HepG2 (cell line): Measurements from ENCODE around the gene CTRL. TPM values are rescaled to one million over a fixed set of nuclear protein-coding genes. Genes with fewer than 3 reads are reported as not detected.
A peak's percentile ranks its signal among the peaks of the same experiment; 100 is the strongest.

Source experiments
- ATAC-seq: fragments of 200-7000 bp; cut with Tn5 transposase; 3 replicates; pipeline ENCODE4 v1.9.1; 2020; ENCODE audit warnings: mild to moderate bottlenecking, moderate library complexity
- BruUV-seq: library from RNA; stranded (reverse); fragments of 400-500 nt; replicated peaks from 2 replicates; lab custom pipeline; 2021; lab: Mats Ljungman, UMichigan
- CTCF ChIA-PET: fragments of 300-600 bp; formaldehyde crosslinking; extraction: SDS; loops from one replicate; lab custom pipeline; 2021; ENCODE audit warnings: low total read pairs, inconsistent platforms, low intra/inter-chr PET ratio; lab: Yijun Ruan, JAX
- POLR2A ChIA-PET: fragments of 350-600 bp; sonication (Branson Sonifier 250); formaldehyde crosslinking; loops from one replicate; lab custom pipeline; 2020; ENCODE audit warnings: antibody characterized with exemption, inconsistent platforms; lab: Yijun Ruan, JAX
- DNase-seq: peaks from one replicate; pipeline ENCODE4 v3.0.0-alpha.2; 2015; ENCODE audit warnings: low spot score
- FAIRE-seq: peaks from 3 replicates; lab custom pipeline; 2011; peaks lifted over from hg19 to GRCh38; lab: Jason Lieb, UNC
- H2AFZ ChIP-seq: one replicate; pipeline ENCODE4 v1.6.1; 2011; ENCODE audit warnings: low read length, inconsistent platforms
- H3K27ac ChIP-seq: fragments of 300-600 bp; 3 replicates; pipeline ENCODE4 v1.8.0; 2011; ENCODE audit warnings: mixed run types, mild to moderate bottlenecking, mixed read lengths, low read length, inconsistent platforms; ENCODE audit not compliant: insufficient read depth; ENCODE audit errors: extremely low read length
- H3K27me3 ChIP-seq, 2 experiments: fragments of 200-600 bp in 1 of 2; 2 replicates in 1 of 2; 3 replicates in 1 of 2; pipeline versions ENCODE4 v1.6.0 to v1.8.0; 2011; ENCODE audit warnings: low read length in 2 of 2, mild to moderate bottlenecking in 2 of 2, moderate library complexity in 2 of 2, inconsistent platforms in 1 of 2; ENCODE audit not compliant: insufficient read depth in 2 of 2, control insufficient read depth in 1 of 2
- H3K36me3 ChIP-seq, 2 experiments: fragments of 200-600 bp in 1 of 2; replicated peaks in 1 of 2; 2 replicates in 1 of 2; 3 replicates in 1 of 2; pipeline versions ENCODE4 v1.5.1 to v1.8.0; 2011; ENCODE audit warnings: low read length in 2 of 2, inconsistent platforms in 1 of 2; ENCODE audit not compliant: insufficient read depth in 2 of 2, control insufficient read depth in 1 of 2
- H3K4me1 ChIP-seq: 2 replicates; pipeline ENCODE4 v1.5.1; 2012; ENCODE audit warnings: low read length, inconsistent platforms; ENCODE audit not compliant: insufficient read depth
- H3K4me2 ChIP-seq: 2 replicates; pipeline ENCODE4 v1.6.0; 2011; ENCODE audit warnings: low read depth, low read length, inconsistent platforms
- H3K4me3 ChIP-seq, 3 experiments: fragments of 200-600 bp in 1 of 3; sonication (generic), shearing (Covaris generic) in 1 of 3; replicated peaks in 1 of 3; 2 replicates each; pipeline ENCODE4 v1.5.1; 2011 to 2016; ENCODE audit warnings: low read length in 3 of 3, inconsistent platforms in 2 of 3, low read depth in 2 of 3, mild to moderate bottlenecking in 2 of 3, control low read depth in 1 of 3, mixed read lengths in 1 of 3; ENCODE audit not compliant: insufficient read depth in 1 of 3
- H3K79me2 ChIP-seq: one replicate; pipeline ENCODE4 v1.6.1; 2011; ENCODE audit warnings: low read length, inconsistent platforms; ENCODE audit not compliant: insufficient read depth
- H3K9ac ChIP-seq: 2 replicates; pipeline ENCODE4 v1.6.0; 2011; ENCODE audit warnings: mild to moderate bottlenecking, low read depth, low read length, inconsistent platforms; ENCODE audit not compliant: insufficient read depth
- H3K9me3 ChIP-seq: 2 replicates; pipeline ENCODE4 v1.5.1; 2012; ENCODE audit warnings: mild to moderate bottlenecking, low read length
- H4K20me1 ChIP-seq: 2 replicates; pipeline ENCODE4 v1.6.0; 2011; ENCODE audit warnings: inconsistent platforms, mild to moderate bottlenecking, low read length, moderate library complexity; ENCODE audit not compliant: insufficient read depth
- FOXC1 ChIP-seq: sonication (generic); formaldehyde crosslinking; IDR thresholded peaks from 2 replicates; pipeline ENCODE4 v1.8.0; 2022; ENCODE audit warnings: mild to moderate bottlenecking, missing genetic modification reagents, borderline replicate concordance
- GATA4 ChIP-seq: sonication (generic); IDR thresholded peaks from 2 replicates; pipeline ENCODE4 v1.6.1; 2016; ENCODE audit warnings: antibody characterized with exemption, low read depth, borderline replicate concordance
- RAD21 ChIP-seq: fragments of 450-650 bp; formaldehyde crosslinking; IDR thresholded peaks from 2 replicates; pipeline ENCODE4 v1.5.0; 2020; ENCODE audit warnings: mild to moderate bottlenecking
- RBM22 ChIP-seq: fragments of 200-400 bp; formaldehyde crosslinking; optimal IDR thresholded peaks from 2 replicates; pipeline ENCODE3; 2017; ENCODE audit warnings: mild to moderate bottlenecking, low read length, moderate library complexity
- SMC3 ChIP-seq: IDR thresholded peaks from 2 replicates; pipeline ENCODE4 v1.6.1; 2011; ENCODE audit warnings: low read length, improper control_type of control experiment
- STAG1 ChIP-seq: sonication (generic); formaldehyde crosslinking; IDR thresholded peaks from 2 replicates; pipeline ENCODE4 v1.4.0; 2020; ENCODE audit warnings: missing genetic modification reagents
- TP53 ChIP-seq: sonication (generic); formaldehyde crosslinking; conservative IDR thresholded peaks from 2 replicates; pipeline ENCODE4 v1.4.0; 2020; ENCODE audit warnings: missing genetic modification reagents
- ZFP41 ChIP-seq: sonication (generic); formaldehyde crosslinking; IDR thresholded peaks from 2 replicates; pipeline ENCODE4 v1.4.0; 2020; ENCODE audit warnings: mild to moderate bottlenecking, missing genetic modification reagents, borderline replicate concordance
- ZFX ChIP-seq: sonication (generic); formaldehyde crosslinking; IDR thresholded peaks from 2 replicates; pipeline ENCODE4 v1.4.0; 2020; ENCODE audit warnings: mild to moderate bottlenecking, low read depth, missing genetic modification reagents, moderate library complexity
- ZNF160 ChIP-seq: sonication (generic); formaldehyde crosslinking; IDR thresholded peaks from 2 replicates; pipeline ENCODE4 v1.8.0; 2022; ENCODE audit warnings: mild to moderate bottlenecking, inconsistent platforms, missing genetic modification reagents
- ZNF83 ChIP-seq: sonication (generic); formaldehyde crosslinking; IDR thresholded peaks from 2 replicates; pipeline ENCODE4 v1.4.0; 2020; ENCODE audit warnings: missing genetic modification reagents, mild to moderate bottlenecking, borderline replicate concordance
- ZNF839 ChIP-seq: sonication (generic); formaldehyde crosslinking; IDR thresholded peaks from 2 replicates; pipeline ENCODE4 v1.4.0; 2020; ENCODE audit warnings: missing genetic modification reagents, mild to moderate bottlenecking, borderline replicate concordance
- WGBS: methylation state at CpG from one replicate; pipeline ENCODE4 v1.1.6; 2017; ENCODE audit warnings: low lambda C conversion rate; 5-methylcytosine and 5-hydroxymethylcytosine counted together
- in situ Hi-C: cut with HindIII; loops from 2 replicates; pipeline ENCODE4 v1.10.0; 2017; ENCODE audit warnings: low pct_unique_long_range_greater_than_20kb; ENCODE audit not compliant: extremely low pct_ligation_motif_present
- intact Hi-C: fragments of 100-400 bp; cut with micrococcal nuclease; formaldehyde crosslinking; loops from one replicate; pipeline ENCODE4 v1.10.0; 2022; ENCODE audit not compliant: unreplicated experiment
- polyA plus RNA-seq, 8 experiments: library from polyadenylated mRNA; depleted of rRNA in 3 of 8; stranded (reverse) in 7 of 8; unstranded in 1 of 8; fragments of >200 nt; fragmentation: Illumina TruSeq in 4 of 8; extraction: Trizol in 4 of 8; gene quantifications; 2 replicates each; pipeline versions ENCODE4 v1.2.1 to v1.2.3, GENCODE V29; 2011 to 2016; ENCODE audit warnings: low read depth in 4 of 8, missing spikeins in 1 of 8, mixed read lengths in 1 of 8; ENCODE audit not compliant: insufficient read depth in 1 of 8
- total RNA-seq, 5 experiments: library from RNA; depleted of rRNA; stranded (reverse); fragments of >200 nt; fragmentation: Illumina TruSeq; extraction: Trizol; gene quantifications; 2 replicates each; pipeline ENCODE4 v1.2.3, GENCODE V29; 2016; ENCODE audit warnings: low read depth in 1 of 5
- TF ChIP-seq, protein P1 (sequence below): sonication (generic); formaldehyde crosslinking; IDR thresholded peaks from 2 replicates; pipeline ENCODE4 v1.4.0; 2020; ENCODE audit warnings: missing genetic modification reagents
- TF ChIP-seq, protein P2 (sequence below): sonication (generic); formaldehyde crosslinking; IDR thresholded peaks from 2 replicates; pipeline ENCODE4 v1.4.0; 2020; ENCODE audit warnings: low read depth, mild to moderate bottlenecking, missing genetic modification reagents
- TF ChIP-seq, protein P3 (sequence below): IDR thresholded peaks from 2 replicates; pipeline ENCODE4 v1.6.1; 2016; ENCODE audit warnings: missing genetic modification reagents, missing compliant biosample characterization
- TF ChIP-seq, protein P4 (sequence below): sonication (generic); formaldehyde crosslinking; IDR thresholded peaks from 2 replicates; pipeline ENCODE4 v1.5.1; 2020; ENCODE audit warnings: mild to moderate bottlenecking, missing genetic modification reagents, moderate library complexity

Gene CTRL
- total and polyA plus RNA-seq, 2 of the 13 experiments (the other 11 are each of a cell fraction or from before 2014, with no cell fraction given): 1.9 to 2.7 TPM

DNA sequence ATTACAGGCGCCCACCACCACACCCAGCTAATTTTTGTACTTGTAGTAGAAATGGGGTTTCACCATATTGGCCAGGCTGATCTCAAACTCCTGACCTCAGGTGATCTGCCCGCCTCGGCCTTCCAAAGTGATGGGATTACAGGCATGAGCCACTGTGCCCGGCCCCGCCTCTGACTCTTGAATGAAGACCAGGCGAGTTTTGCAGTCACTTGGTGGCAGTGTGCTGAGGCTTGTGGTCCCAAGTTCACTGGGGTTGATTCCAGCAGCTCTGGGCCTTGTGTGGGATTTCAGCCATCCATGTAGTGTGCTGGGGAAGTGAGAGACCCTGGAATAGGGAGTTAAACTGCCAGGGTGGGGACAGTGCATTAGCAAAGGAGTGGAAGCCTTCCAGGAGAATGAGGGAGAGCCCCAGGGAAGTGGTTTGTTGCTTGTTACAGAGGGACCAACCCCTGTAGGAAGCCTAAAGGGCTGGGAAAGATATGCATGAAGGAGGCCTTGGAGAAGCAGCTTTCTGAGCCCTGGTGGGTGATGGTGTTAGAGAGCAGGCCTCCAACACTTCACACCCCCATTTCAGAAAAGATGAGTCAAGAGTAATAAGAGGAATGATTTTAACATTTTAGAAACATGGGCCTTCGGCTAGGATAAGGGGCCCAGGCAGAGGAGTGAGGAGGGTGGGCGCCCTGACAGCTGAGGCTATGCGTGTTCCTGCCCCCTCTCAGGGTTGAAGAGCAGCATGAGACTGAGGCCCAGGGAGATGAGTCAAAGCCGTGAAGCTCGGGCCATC is 24.1 kb downstream of the CTRL start:
- peaks cover 11 to 37% of the 10 kb centered on the region in 2 experiments for H3K36me3 ChIP-seq
- TF ChIP-seq, protein P1, sequence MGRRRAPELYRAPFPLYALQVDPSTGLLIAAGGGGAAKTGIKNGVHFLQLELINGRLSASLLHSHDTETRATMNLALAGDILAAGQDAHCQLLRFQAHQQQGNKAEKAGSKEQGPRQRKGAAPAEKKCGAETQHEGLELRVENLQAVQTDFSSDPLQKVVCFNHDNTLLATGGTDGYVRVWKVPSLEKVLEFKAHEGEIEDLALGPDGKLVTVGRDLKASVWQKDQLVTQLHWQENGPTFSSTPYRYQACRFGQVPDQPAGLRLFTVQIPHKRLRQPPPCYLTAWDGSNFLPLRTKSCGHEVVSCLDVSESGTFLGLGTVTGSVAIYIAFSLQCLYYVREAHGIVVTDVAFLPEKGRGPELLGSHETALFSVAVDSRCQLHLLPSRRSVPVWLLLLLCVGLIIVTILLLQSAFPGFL: no peak
- TF ChIP-seq ZFP41 (CRISPR knock-in tag): 0 out of 2 replicates have a peak, but pooled peaks have one; percentile 52
- TF ChIP-seq, protein P2, sequence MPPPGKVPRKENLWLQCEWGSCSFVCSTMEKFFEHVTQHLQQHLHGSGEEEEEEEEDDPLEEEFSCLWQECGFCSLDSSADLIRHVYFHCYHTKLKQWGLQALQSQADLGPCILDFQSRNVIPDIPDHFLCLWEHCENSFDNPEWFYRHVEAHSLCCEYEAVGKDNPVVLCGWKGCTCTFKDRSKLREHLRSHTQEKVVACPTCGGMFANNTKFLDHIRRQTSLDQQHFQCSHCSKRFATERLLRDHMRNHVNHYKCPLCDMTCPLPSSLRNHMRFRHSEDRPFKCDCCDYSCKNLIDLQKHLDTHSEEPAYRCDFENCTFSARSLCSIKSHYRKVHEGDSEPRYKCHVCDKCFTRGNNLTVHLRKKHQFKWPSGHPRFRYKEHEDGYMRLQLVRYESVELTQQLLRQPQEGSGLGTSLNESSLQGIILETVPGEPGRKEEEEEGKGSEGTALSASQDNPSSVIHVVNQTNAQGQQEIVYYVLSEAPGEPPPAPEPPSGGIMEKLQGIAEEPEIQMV: no peak
- peak; percentile 45; the same call in 1 of the 2 replicates for TF ChIP-seq ZFX (CRISPR knock-in tag)
- TF ChIP-seq RBM22: peak; percentile 25
- TF ChIP-seq RAD21 (CRISPR knock-in tag): 0 out of 2 replicates have a peak, but pooled peaks have one; percentile 9
- no peak for TF ChIP-seq GATA4
- TF ChIP-seq SMC3: no peak
- 0 out of 2 replicates have a peak, but pooled peaks have one; percentile 42 for TF ChIP-seq ZNF83 (CRISPR knock-in tag)
- peak; percentile 37; the same call in 1 of the 2 replicates for TF ChIP-seq STAG1 (CRISPR knock-in tag)
- TF ChIP-seq ZNF160 (CRISPR knock-in tag): no peak
- no peak for TF ChIP-seq TP53 (CRISPR knock-in tag)
- TF ChIP-seq FOXC1 (CRISPR knock-in tag): 0 out of 2 replicates have a peak, but pooled peaks have one; percentile 42
- 0 out of 2 replicates have a peak, but pooled peaks have one; percentile 45 for TF ChIP-seq ZNF839 (CRISPR knock-in tag)
- TF ChIP-seq, protein P3, sequence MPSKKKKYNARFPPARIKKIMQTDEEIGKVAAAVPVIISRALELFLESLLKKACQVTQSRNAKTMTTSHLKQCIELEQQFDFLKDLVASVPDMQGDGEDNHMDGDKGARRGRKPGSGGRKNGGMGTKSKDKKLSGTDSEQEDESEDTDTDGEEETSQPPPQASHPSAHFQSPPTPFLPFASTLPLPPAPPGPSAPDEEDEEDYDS: no peak
- TF ChIP-seq, protein P4, sequence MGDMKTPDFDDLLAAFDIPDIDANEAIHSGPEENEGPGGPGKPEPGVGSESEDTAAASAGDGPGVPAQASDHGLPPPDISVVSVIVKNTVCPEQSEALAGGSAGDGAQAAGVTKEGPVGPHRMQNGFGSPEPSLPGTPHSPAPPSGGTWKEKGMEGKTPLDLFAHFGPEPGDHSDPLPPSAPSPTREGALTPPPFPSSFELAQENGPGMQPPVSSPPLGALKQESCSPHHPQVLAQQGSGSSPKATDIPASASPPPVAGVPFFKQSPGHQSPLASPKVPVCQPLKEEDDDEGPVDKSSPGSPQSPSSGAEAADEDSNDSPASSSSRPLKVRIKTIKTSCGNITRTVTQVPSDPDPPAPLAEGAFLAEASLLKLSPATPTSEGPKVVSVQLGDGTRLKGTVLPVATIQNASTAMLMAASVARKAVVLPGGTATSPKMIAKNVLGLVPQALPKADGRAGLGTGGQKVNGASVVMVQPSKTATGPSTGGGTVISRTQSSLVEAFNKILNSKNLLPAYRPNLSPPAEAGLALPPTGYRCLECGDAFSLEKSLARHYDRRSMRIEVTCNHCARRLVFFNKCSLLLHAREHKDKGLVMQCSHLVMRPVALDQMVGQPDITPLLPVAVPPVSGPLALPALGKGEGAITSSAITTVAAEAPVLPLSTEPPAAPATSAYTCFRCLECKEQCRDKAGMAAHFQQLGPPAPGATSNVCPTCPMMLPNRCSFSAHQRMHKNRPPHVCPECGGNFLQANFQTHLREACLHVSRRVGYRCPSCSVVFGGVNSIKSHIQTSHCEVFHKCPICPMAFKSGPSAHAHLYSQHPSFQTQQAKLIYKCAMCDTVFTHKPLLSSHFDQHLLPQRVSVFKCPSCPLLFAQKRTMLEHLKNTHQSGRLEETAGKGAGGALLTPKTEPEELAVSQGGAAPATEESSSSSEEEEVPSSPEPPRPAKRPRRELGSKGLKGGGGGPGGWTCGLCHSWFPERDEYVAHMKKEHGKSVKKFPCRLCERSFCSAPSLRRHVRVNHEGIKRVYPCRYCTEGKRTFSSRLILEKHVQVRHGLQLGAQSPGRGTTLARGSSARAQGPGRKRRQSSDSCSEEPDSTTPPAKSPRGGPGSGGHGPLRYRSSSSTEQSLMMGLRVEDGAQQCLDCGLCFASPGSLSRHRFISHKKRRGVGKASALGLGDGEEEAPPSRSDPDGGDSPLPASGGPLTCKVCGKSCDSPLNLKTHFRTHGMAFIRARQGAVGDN (CRISPR knock-in tag): peak; percentile 52

More for the DNA sequence above, 24.1 kb downstream of the CTRL start:
- H3K4me1 ChIP-seq: peaks cover 15% of the 10 kb centered on the region
- H3K27ac ChIP-seq: peak overlapping the region; percentile 20
- BruUV-seq: no TSS peak
- 67% methylated on average over 11 of the region's 11 CpGs for whole genome bisulfite sequencing
- ATAC-seq (peak; percentile 83), FAIRE-seq (peak; percentile 71), DNase-seq (peak; percentile 48)
- peak overlapping the region; percentile 15; the same call in 1 of the 2 replicates for H3K9ac ChIP-seq
- no peaks in the 10 kb centered on the region for H3K79me2 ChIP-seq
- H3K4me3 ChIP-seq: no peak overlapping the region
- peaks cover under 1% of the 10 kb centered on the region; the same call in 1 of the 2 replicates for H4K20me1 ChIP-seq
- ChIA-PET POLR2A (interaction anchor here (1.1 kb wide), 1 partner anchor 181 kb away, joined by 3 read pairs; no protein-coding TSS in a partner anchor), CTCF (no interaction called here)
- no peaks in the 10 kb centered on the region for H3K27me3 ChIP-seq
- intact Hi-C loops (no loop called here), in situ Hi-C loops (no loop called here)
- no peaks in the 10 kb centered on the region for H3K9me3 ChIP-seq
- H3K4me2 ChIP-seq: no peak overlapping the region
- no peak overlapping the region for H2AFZ ChIP-seq
